T-cell (primary cell): Measurements from ENCODE around the gene BTBD7. TPM values are rescaled to one million over a fixed set of nuclear protein-coding genes. Genes with fewer than 3 reads are reported as not detected.

Experiments
- ATAC-seq, 4 experiments: fragments of 200-7000 bp in 3 of 4; fragments of 150-1000 bp in 1 of 4; cut with Tn5 transposase; replicated peaks in 1 of 4; 1 replicate in 3 of 4; 2 replicates in 1 of 4; pipeline ENCODE4 v1.10.0; 2021; ENCODE audit warnings: moderate library complexity in 3 of 4, mild to moderate bottlenecking in 2 of 4, moderate number of reproducible peaks in 1 of 4
- CTCF ChIA-PET, 2 donors: fragments of 300-600 bp; sonication (Branson Sonifier 250); formaldehyde crosslinking; loops; one replicate each; lab custom pipeline; 2022; ENCODE audit warnings: antibody characterized with exemption in 2 of 2; lab: Charles Lee
- POLR2A ChIA-PET, 2 donors: fragments of 300-600 bp; sonication (Branson Sonifier 250); formaldehyde crosslinking; loops; one replicate each; lab custom pipeline; 2022; ENCODE audit warnings: antibody characterized with exemption in 2 of 2; lab: Charles Lee
- DNase-seq, 35 experiments: peaks; one replicate each; pipeline versions ENCODE4 v3.0.0 to v3.0.0-alpha.2; 2013 to 2023
- H3K27ac ChIP-seq: one replicate; pipeline ENCODE4 v1.5.1; 2013; ENCODE audit warnings: low read length
- H3K27me3 ChIP-seq, 2 experiments: replicated peaks in 1 of 2; 1 replicate in 1 of 2; 2 replicates in 1 of 2; pipeline versions ENCODE4 v1.6.1 to v1.7.0; 2013; ENCODE audit warnings: low read length in 1 of 2, mixed read lengths in 1 of 2; ENCODE audit not compliant: control insufficient read depth in 2 of 2, insufficient read depth in 2 of 2; ENCODE audit errors: extremely low read depth in 1 of 2
- H3K36me3 ChIP-seq, 2 donors: 1 replicate in 1 of 2; 2 replicates in 1 of 2; pipeline versions ENCODE4 v1.6.1 to v1.7.0; 2013; ENCODE audit warnings: low read length in 1 of 2; ENCODE audit not compliant: control insufficient read depth in 2 of 2, insufficient read depth in 1 of 2; ENCODE audit errors: extremely low read depth in 1 of 2
- H3K4me1 ChIP-seq, 2 experiments: 1 replicate in 1 of 2; 2 replicates in 1 of 2; pipeline versions ENCODE4 v1.6.1 to v1.7.0; 2013; ENCODE audit warnings: low read length in 2 of 2, mixed read lengths in 1 of 2; ENCODE audit not compliant: insufficient read depth in 2 of 2, control insufficient read depth in 1 of 2; ENCODE audit errors: extremely low read depth in 1 of 2
- H3K4me3 ChIP-seq, 2 donors: 1 replicate in 1 of 2; 2 replicates in 1 of 2; pipeline versions ENCODE4 v1.5.1 to v1.7.0; 2013; ENCODE audit warnings: mild to moderate bottlenecking in 2 of 2, low read length in 1 of 2, moderate library complexity in 1 of 2; ENCODE audit not compliant: control insufficient read depth in 1 of 2; ENCODE audit errors: extremely low read depth in 1 of 2
- H3K9me3 ChIP-seq: 2 replicates; pipeline ENCODE4 v1.7.0; 2013
- H3K27ac Mint-ChIP-seq, 2 donors: one replicate each; pipeline ENCODE4 v1.8.0; 2020 to 2021; ENCODE audit warnings: mild to moderate bottlenecking in 2 of 2, mixed read lengths in 2 of 2
- H3K27me3 Mint-ChIP-seq, 2 donors: one replicate each; pipeline ENCODE4 v1.8.0; 2021 to 2022; ENCODE audit warnings: mixed read lengths in 2 of 2
- H3K36me3 Mint-ChIP-seq: one replicate; pipeline ENCODE4 v1.8.0; 2021; ENCODE audit warnings: mixed read lengths
- H3K4me1 Mint-ChIP-seq, 3 donors: one replicate each; pipeline ENCODE4 v1.8.0; 2020 to 2022; ENCODE audit warnings: mixed read lengths in 3 of 3, mild to moderate bottlenecking in 1 of 3
- H3K4me3 Mint-ChIP-seq, 3 donors: one replicate each; pipeline ENCODE4 v1.8.0; 2020 to 2022; ENCODE audit warnings: mild to moderate bottlenecking in 3 of 3, mixed read lengths in 3 of 3, moderate library complexity in 3 of 3
- H3K9me3 Mint-ChIP-seq, 3 donors: one replicate each; pipeline ENCODE4 v1.8.0; 2020 to 2022; ENCODE audit warnings: mixed read lengths in 3 of 3
- WGBS: methylation state at CpG from one replicate; pipeline ENCODE4 v1.1.5; 2013; ENCODE audit warnings: missing lambda C conversion rate; ENCODE audit not compliant: insufficient coverage; 5-methylcytosine and 5-hydroxymethylcytosine counted together
- total RNA-seq, 35 experiments: library from RNA in 6 of 35; stranded (reverse) in 6 of 35; fragments of 120-200 nt in 1 of 35; gene quantifications; one replicate each; pipeline versions ENCODE4 v1.2.1 to v1.2.4 and lab custom pipeline; 2013 to 2026

The BTBD7 gene
- total RNA-seq, 5 donors from 2014 or later (not counting 1 experiment from before 2014, with no cell fraction given) = 21.6 to 26.1 (median 26.0) TPM

DNA sequence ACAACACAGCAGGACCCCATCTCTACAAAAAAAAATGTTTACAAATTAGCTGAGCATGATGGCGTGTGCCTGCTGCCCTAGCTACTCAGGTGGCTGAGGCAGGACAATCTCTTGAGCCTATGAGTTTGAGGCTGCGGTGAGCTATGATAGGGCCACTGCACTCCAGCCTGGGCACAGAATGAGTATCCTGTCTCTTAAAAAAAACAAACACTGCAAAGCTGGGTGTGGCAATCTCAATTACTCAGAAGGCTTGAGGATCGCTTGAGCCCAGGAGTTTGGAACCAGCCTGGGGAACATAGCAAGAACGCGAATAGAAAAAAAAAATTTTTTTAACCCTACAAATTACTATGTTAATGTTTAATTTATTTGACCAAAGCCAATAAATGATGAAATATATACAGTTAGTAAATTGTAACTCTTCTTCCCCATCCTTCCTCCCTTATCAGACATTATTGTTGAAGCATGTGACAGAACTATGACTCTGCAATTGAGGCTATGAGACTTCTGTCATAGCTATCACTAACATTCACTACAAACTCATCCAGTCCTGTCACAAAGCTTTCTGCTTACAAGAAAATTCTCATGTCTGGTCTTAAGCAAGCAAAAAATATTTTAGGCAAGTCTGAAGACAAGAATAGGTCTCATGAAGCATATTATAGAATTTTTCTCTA is 9.8 kb downstream of the BTBD7 start:
- Histone ChIP-seq H3K4me3 (no peak overlapping the region), H3K27ac (no peak overlapping the region), H3K36me3 (no peaks in the 10 kb centered on the region), H3K9me3 (no peaks in the 10 kb centered on the region), H3K27me3 (no peaks in the 10 kb centered on the region), H3K4me1 (peaks cover 2 to 4% of the 10 kb centered on the region in 2 experiments)
- Mint-ChIP-seq H3K36me3 (peaks cover 25% of the 10 kb centered on the region), H3K9me3 (no peaks in the 10 kb centered on the region), H3K4me3 (no peak overlapping the region), H3K4me1 (peaks cover 52 to 70% (median 66%) of the 10 kb centered on the region in 3 donors), H3K27ac (no peak overlapping the region), H3K27me3 (no peaks in the 10 kb centered on the region)
- ATAC-seq = no peak
- ChIA-PET POLR2A (no interaction called here), CTCF (interaction anchor here in 1 of 2 donors (0.6 kb wide), 1 partner anchor 34 kb away, joined by 4 read pairs; no protein-coding TSS in a partner anchor)
- 90% methylated on average over 2 of the region's 5 CpGs for WGBS
- no peak for DNase-seq

DNA sequence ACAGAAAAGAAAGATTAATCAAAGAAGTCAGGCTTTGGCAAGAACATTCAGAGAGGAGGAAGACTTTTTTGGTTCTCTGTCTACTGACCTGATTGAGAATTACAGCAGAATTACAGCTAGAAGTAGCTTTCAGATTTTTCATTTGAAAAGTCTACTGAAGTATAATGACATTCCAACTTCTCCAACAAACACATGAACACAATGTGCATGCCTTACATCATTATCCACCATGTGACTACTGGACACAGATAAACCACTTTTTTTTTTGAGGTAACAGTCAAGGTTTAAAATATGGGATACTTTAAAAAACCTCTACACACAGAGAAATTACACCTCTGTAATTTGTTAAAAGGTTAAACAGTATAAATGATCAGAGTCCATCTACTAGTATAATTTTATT is 12.3 kb downstream of the BTBD7 start:
- Histone ChIP-seq H3K36me3 (no peaks in the 10 kb centered on the region), H3K4me1 (peaks cover 2 to 4% of the 10 kb centered on the region in 2 experiments), H3K27me3 (no peaks in the 10 kb centered on the region), H3K27ac (no peak overlapping the region), H3K9me3 (no peaks in the 10 kb centered on the region), H3K4me3 (no peak overlapping the region)
- DNase-seq (no peak), ATAC-seq (no peak)
- CTCF ChIA-PET = no interaction called here
- no peak overlapping the region for H3K27ac Mint-ChIP-seq
- peaks cover 45 to 60% (median 57%) of the 10 kb centered on the region in 3 donors for H3K4me1 Mint-ChIP-seq
- H3K27me3 Mint-ChIP-seq = no peaks in the 10 kb centered on the region
- H3K9me3 Mint-ChIP-seq = peaks cover 0 to 3% (median 0%) of the 10 kb centered on the region in 3 donors
- POLR2A ChIA-PET = no interaction called here
- H3K4me3 Mint-ChIP-seq = no peak overlapping the region
- H3K36me3 Mint-ChIP-seq = peaks cover 30% of the 10 kb centered on the region

DNA sequence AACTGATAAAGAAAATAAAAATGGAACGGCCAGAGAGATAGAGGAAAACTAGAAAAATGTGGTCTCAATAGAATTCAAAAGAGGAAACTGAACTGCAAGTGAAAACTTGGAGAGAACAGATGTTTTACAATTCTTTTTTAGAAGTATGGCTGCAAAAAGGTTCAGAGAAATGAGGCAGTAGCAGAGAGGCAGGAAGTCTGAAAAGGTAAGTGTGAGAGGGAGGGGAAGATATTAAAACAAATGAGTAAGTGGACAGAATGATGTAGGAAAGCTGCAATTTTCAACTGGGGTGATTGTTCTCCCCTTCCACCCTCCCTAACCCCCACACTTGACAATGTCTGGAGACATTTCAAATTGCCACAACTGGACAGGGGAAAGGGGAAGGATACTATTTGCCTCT is 12.9 kb downstream of the BTBD7 start:
- Mint-ChIP-seq H3K36me3 (peaks cover 30% of the 10 kb centered on the region), H3K27me3 (no peaks in the 10 kb centered on the region), H3K27ac (no peak overlapping the region), H3K4me1 (peaks cover 40 to 57% (median 53%) of the 10 kb centered on the region in 3 donors), H3K4me3 (no peak overlapping the region), H3K9me3 (peaks cover 0 to 3% (median 0%) of the 10 kb centered on the region in 3 donors)
- DNase-seq (no peak), ATAC-seq (no peak)
- no peaks in the 10 kb centered on the region for H3K36me3 ChIP-seq
- POLR2A ChIA-PET = no interaction called here
- H3K4me3 ChIP-seq = no peak overlapping the region
- peaks cover 2 to 4% of the 10 kb centered on the region in 2 experiments for H3K4me1 ChIP-seq
- H3K27ac ChIP-seq = no peak overlapping the region
- WGBS = 62% methylated on average over 1 of the region's 1 CpG
- CTCF ChIA-PET = no interaction called here
- no peaks in the 10 kb centered on the region for H3K9me3 ChIP-seq
- no peaks in the 10 kb centered on the region for H3K27me3 ChIP-seq

DNA sequence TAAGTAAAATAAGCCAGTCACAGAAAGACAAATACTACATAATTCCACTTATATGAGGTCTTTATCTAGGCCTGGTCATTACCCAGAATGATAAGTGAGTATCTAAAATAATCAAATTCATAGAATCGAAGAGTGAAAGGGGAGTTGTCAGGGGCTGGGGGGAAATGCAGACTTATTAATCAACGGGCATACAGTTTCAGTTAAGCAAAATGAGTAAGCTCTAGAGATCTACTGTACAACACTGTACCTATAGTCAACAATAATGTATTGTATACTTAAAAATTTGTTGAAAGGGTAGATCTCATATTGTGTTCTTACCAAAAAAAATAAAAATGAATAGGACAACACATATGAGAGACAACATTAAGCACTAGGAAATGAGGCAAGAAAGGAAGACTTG is 13.3 kb downstream of the BTBD7 start:
- Histone ChIP-seq H3K4me3 (no peak overlapping the region), H3K9me3 (no peaks in the 10 kb centered on the region), H3K27ac (no peak overlapping the region), H3K36me3 (no peaks in the 10 kb centered on the region), H3K27me3 (no peaks in the 10 kb centered on the region), H3K4me1 (peaks cover 2 to 4% of the 10 kb centered on the region in 2 experiments)
- ChIA-PET CTCF (no interaction called here), POLR2A (no interaction called here)
- peaks cover 27% of the 10 kb centered on the region for H3K36me3 Mint-ChIP-seq
- H3K27ac Mint-ChIP-seq = no peak overlapping the region
- DNase-seq = no peak
- H3K4me1 Mint-ChIP-seq = peaks cover 35 to 53% (median 51%) of the 10 kb centered on the region in 3 donors
- H3K27me3 Mint-ChIP-seq = no peaks in the 10 kb centered on the region
- H3K4me3 Mint-ChIP-seq = no peak overlapping the region
- no peak for ATAC-seq
- H3K9me3 Mint-ChIP-seq = peaks cover 0 to 3% (median 0%) of the 10 kb centered on the region in 3 donors
- no CpG with 5 or more reads among the region's 2 CpGs for WGBS

DNA sequence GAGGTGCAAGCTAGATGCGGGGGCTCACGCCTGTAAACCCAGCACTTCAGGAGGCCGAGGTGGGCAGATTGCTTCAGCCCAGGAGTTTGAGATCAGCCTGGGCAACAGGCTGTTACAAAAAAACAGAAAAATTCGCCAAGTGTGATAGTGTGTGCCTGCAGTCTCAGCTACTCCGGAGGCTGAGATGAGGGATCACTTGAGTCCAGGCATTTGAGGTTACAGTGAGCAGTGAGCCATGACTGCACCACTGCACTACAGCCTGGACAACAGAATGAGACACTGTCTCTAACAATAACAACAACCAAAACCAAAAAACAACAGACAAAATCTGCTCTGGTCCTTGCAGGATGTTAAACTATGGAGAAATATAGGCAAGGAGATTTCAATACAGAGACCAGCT is 13.9 kb downstream of the BTBD7 start:
- ChIA-PET CTCF (no interaction called here), POLR2A (no interaction called here)
- ATAC-seq = no peak
- Histone ChIP-seq H3K36me3 (no peaks in the 10 kb centered on the region), H3K9me3 (no peaks in the 10 kb centered on the region), H3K4me1 (peaks cover 2 to 4% of the 10 kb centered on the region in 2 experiments), H3K4me3 (no peak overlapping the region), H3K27ac (no peak overlapping the region), H3K27me3 (no peaks in the 10 kb centered on the region)
- H3K9me3 Mint-ChIP-seq = peaks cover 0 to 3% (median 0%) of the 10 kb centered on the region in 3 donors
- peaks cover 24% of the 10 kb centered on the region for H3K36me3 Mint-ChIP-seq
- no peak overlapping the region for H3K27ac Mint-ChIP-seq
- H3K27me3 Mint-ChIP-seq = no peaks in the 10 kb centered on the region
- no peak overlapping the region for H3K4me3 Mint-ChIP-seq
- 97% methylated on average over 5 of the region's 5 CpGs for WGBS
- DNase-seq = no peak
- peaks cover 33 to 50% (median 49%) of the 10 kb centered on the region in 3 donors for H3K4me1 Mint-ChIP-seq

DNA sequence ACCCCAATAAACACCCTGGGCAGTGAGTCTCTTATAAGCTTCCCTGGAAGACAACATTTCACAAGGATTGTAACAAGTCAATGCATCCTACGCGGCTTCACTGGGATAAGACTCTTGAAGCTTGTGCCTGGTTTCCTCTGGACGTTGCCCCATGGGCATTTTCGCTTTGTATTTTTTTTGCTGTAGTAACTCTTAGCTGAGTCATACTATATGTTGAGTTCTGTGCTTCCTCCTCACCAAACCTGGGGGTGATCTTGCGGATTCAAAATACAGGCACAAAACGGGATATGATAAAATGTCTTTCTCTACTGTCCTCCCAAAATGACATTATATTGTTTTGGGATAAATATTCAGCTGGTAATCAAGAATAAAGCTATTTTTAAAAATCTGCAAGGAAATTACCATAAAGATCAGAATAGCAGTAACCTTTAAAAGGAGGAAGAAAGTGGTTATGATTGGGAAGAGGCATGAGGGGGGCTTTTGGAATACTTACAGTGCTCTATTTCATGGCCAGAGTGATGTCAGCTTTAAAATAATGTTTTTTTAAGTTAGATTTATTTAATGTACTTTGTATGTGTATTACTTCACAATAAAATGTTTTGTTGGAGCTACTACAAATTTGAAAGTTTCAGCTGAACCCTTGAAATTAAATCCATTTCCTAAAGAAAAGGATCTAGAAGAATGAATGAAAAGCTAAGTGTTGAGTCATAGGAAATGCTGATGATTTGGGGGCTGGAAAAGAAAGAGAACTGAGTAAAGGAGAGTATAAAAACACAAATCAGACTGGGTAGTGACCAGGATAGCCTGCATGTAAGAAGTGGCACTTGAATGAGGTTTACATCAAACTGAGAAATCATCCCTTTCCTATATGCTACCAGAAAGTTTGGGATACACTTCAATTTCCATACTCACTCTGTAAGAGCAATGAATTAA is 14.7 kb downstream of the BTBD7 start:
- Histone ChIP-seq H3K27me3 (no peaks in the 10 kb centered on the region), H3K4me3 (no peak overlapping the region), H3K4me1 (peaks cover 2 to 4% of the 10 kb centered on the region in 2 experiments), H3K9me3 (no peaks in the 10 kb centered on the region), H3K27ac (no peak overlapping the region), H3K36me3 (no peaks in the 10 kb centered on the region)
- CTCF ChIA-PET = interaction anchor here in 1 of 2 donors (1.1 kb wide), 1 partner anchor 26 kb away, joined by 5 read pairs; no protein-coding TSS in a partner anchor
- Mint-ChIP-seq H3K27me3 (no peaks in the 10 kb centered on the region), H3K27ac (no peak overlapping the region), H3K9me3 (peaks cover 0 to 3% (median 0%) of the 10 kb centered on the region in 3 donors), H3K36me3 (peaks cover 16% of the 10 kb centered on the region), H3K4me1 (peaks cover 25 to 45% (median 43%) of the 10 kb centered on the region in 3 donors), H3K4me3 (no peak overlapping the region)
- no peak for ATAC-seq
- DNase-seq = no peak
- POLR2A ChIA-PET = no interaction called here
- WGBS = no CpG with 5 or more reads among the region's 6 CpGs
